Astrocyte (in vitro differentiated cells and primary cell): ENCODE measurements around the gene LMAN2L. TPM values are rescaled to one million over a fixed set of nuclear protein-coding genes. Genes with fewer than 3 reads are reported as not detected.

ENCODE experiments used
- DNase-seq: peaks from one replicate; pipeline ENCODE4 v3.0.0-alpha.2; 2010; ENCODE audit warnings: low read depth
- FAIRE-seq: peaks from 2 replicates; lab custom pipeline; 2011; peaks lifted over from hg19 to GRCh38; lab: Jason Lieb, UNC
- H2AFZ ChIP-seq: 2 replicates; pipeline ENCODE4 v1.6.0; 2012; ENCODE audit warnings: low read depth, low read length, inconsistent platforms
- H3K27ac ChIP-seq: 2 replicates; pipeline ENCODE4 v1.5.1; 2011; ENCODE audit warnings: low read depth, low read length, inconsistent platforms
- H3K27me3 ChIP-seq: 2 replicates; pipeline ENCODE4 v1.6.0; 2011; ENCODE audit warnings: low read length, inconsistent platforms; ENCODE audit not compliant: insufficient read depth
- H3K36me3 ChIP-seq: 2 replicates; pipeline ENCODE4 v1.5.1; 2011; ENCODE audit warnings: low read length, inconsistent platforms; ENCODE audit not compliant: insufficient read depth
- H3K4me1 ChIP-seq: 2 replicates; pipeline ENCODE4 v1.5.1; 2011; ENCODE audit warnings: low read length, inconsistent platforms; ENCODE audit not compliant: insufficient read depth
- H3K4me2 ChIP-seq: 2 replicates; pipeline ENCODE4 v1.6.0; 2012; ENCODE audit warnings: low read length, inconsistent platforms
- H3K4me3 ChIP-seq: 2 replicates; pipeline ENCODE4 v1.5.1; 2011; ENCODE audit warnings: low read depth, mild to moderate bottlenecking, low read length, inconsistent platforms; ENCODE audit not compliant: insufficient read depth
- H3K79me2 ChIP-seq: 2 replicates; pipeline ENCODE4 v1.6.0; 2012; ENCODE audit warnings: mild to moderate bottlenecking, low read length, inconsistent platforms; ENCODE audit not compliant: insufficient read depth
- H3K9ac ChIP-seq: 2 replicates; pipeline ENCODE4 v1.6.0; 2012; ENCODE audit warnings: mild to moderate bottlenecking, low read length, inconsistent platforms
- H3K9me3 ChIP-seq: 2 replicates; pipeline ENCODE4 v1.5.1; 2012; ENCODE audit warnings: low read depth, mild to moderate bottlenecking, low read length, inconsistent platforms; ENCODE audit not compliant: insufficient read depth
- H4K20me1 ChIP-seq: 2 replicates; pipeline ENCODE4 v1.6.0; 2012; ENCODE audit warnings: low read length, inconsistent platforms; ENCODE audit not compliant: insufficient read depth
- H3K27ac Mint-ChIP-seq: one replicate; pipeline ENCODE4 v1.8.0; 2021; ENCODE audit warnings: mild to moderate bottlenecking, mixed read lengths; ENCODE audit not compliant: unreplicated experiment
- H3K27me3 Mint-ChIP-seq: one replicate; pipeline ENCODE4 v1.8.0; 2021; ENCODE audit warnings: low read depth, mixed read lengths; ENCODE audit not compliant: unreplicated experiment
- H3K36me3 Mint-ChIP-seq: one replicate; pipeline ENCODE4 v1.8.0; 2021; ENCODE audit warnings: low read depth, mixed read lengths; ENCODE audit not compliant: unreplicated experiment
- H3K4me1 Mint-ChIP-seq: one replicate; pipeline ENCODE4 v1.8.0; 2021; ENCODE audit warnings: low read depth, mixed read lengths; ENCODE audit not compliant: unreplicated experiment
- H3K4me3 Mint-ChIP-seq: one replicate; pipeline ENCODE4 v1.8.0; 2021; ENCODE audit warnings: mild to moderate bottlenecking, moderate library complexity, mixed read lengths; ENCODE audit not compliant: unreplicated experiment
- H3K9me3 Mint-ChIP-seq: one replicate; pipeline ENCODE4 v1.8.0; 2021; ENCODE audit warnings: mild to moderate bottlenecking, mixed read lengths; ENCODE audit not compliant: unreplicated experiment
- CTCF ChIP-seq: IDR thresholded peaks from 2 replicates; pipeline ENCODE4 v1.5.1; 2011; ENCODE audit warnings: low read depth, mild to moderate bottlenecking, inconsistent platforms, low read length, moderate library complexity; ENCODE audit not compliant: insufficient read depth
- EZH2 ChIP-seq: IDR thresholded peaks from 2 replicates; pipeline ENCODE4 v1.6.1; 2012; ENCODE audit warnings: mild to moderate bottlenecking, low read length, inconsistent platforms; ENCODE audit not compliant: insufficient read depth
- total RNA-seq: library from RNA; stranded (reverse); gene quantifications from 2 replicates; pipeline ENCODE4 v1.2.1, GENCODE V29; 2021

The LMAN2L gene
- total RNA-seq, 1 donor from 2014 or later, result 19.8 TPM

- peak; percentile 78 for DNase-seq
- Mint-ChIP-seq H3K36me3 (no peaks in the 10 kb centered on the region), H3K27me3 (peaks cover 6% of the 10 kb centered on the region), H3K27ac (peak within 1 kb of the TSS; percentile 41), H3K4me1 (peaks cover 20% of the 10 kb centered on the region), H3K9me3 (peaks cover 3% of the 10 kb centered on the region), H3K4me3 (peak within 1 kb of the TSS; percentile 82)
- peak within 1 kb of the TSS; percentile 65 for H3K4me3 ChIP-seq
- peaks cover 27% of the 10 kb centered on the region for H3K4me1 ChIP-seq
- TF ChIP-seq EZH2 (no peak), CTCF (no peak)
- no peaks in the 10 kb centered on the region for H3K9me3 ChIP-seq
- H3K36me3 ChIP-seq, result no peaks in the 10 kb centered on the region
- H3K9ac ChIP-seq, result peak within 1 kb of the TSS; percentile 78
- peaks cover 7% of the 10 kb centered on the region for H3K79me2 ChIP-seq
- peaks cover 20% of the 10 kb centered on the region for H4K20me1 ChIP-seq
- no peak for FAIRE-seq
- H3K27ac ChIP-seq, result peak within 1 kb of the TSS; percentile 1
- no peaks in the 10 kb centered on the region for H3K27me3 ChIP-seq
- peak within 1 kb of the TSS; percentile 96 for H2AFZ ChIP-seq
- H3K4me2 ChIP-seq, result peak within 1 kb of the TSS; percentile 90
These were observed 20.4 kb upstream of the LMAN2L start, which contains the start of gene CNNM4 for GRCh38 chr2:96760036-96760985. Gene CNNM4 (plus strand): TSS chr2:96760902. CDS start chr2:96761000, 98 bp downstream.

GRCh38 chr2:96759548-96759947, 19.7 kb upstream of the LMAN2L start:
- H3K4me1 ChIP-seq, result peaks cover 27% of the 10 kb centered on the region
- Mint-ChIP-seq H3K4me3 (peak overlapping the region; percentile 82), H3K9me3 (peaks cover 3% of the 10 kb centered on the region)

More at GRCh38 chr2:96759548-96759947, 19.7 kb upstream of the LMAN2L start:
- no peaks in the 10 kb centered on the region for H3K9me3 ChIP-seq
- no peak overlapping the region for H3K4me3 ChIP-seq
- FAIRE-seq, result no peak
- Mint-ChIP-seq H3K36me3 (no peaks in the 10 kb centered on the region), H3K27me3 (peaks cover 6% of the 10 kb centered on the region), H3K27ac (no peak overlapping the region), H3K4me1 (peaks cover 20% of the 10 kb centered on the region)
- no peak overlapping the region for H3K9ac ChIP-seq
- H3K79me2 ChIP-seq, result peaks cover 7% of the 10 kb centered on the region
- no peak overlapping the region for H3K4me2 ChIP-seq
- peaks cover 20% of the 10 kb centered on the region for H4K20me1 ChIP-seq
- no peak for DNase-seq
- no peaks in the 10 kb centered on the region for H3K36me3 ChIP-seq
- TF ChIP-seq EZH2, result no peak
- TF ChIP-seq CTCF, result no peak
- H3K27ac ChIP-seq, result no peak overlapping the region
- H3K27me3 ChIP-seq, result no peaks in the 10 kb centered on the region
- no peak overlapping the region for H2AFZ ChIP-seq
